HUES6 (cell line): ENCODE measurements around the gene DCDC2.
"Not testable (repeated sequence)": the region's sequence is repeated elsewhere in the genome, so short reads cannot be mapped to it uniquely, and the experiment has no call there.

Experiments
- H3K27ac ChIP-seq: 2 replicates; pipeline ENCODE4 v1.7.0; 2013; ENCODE audit warnings: low read depth, mild to moderate bottlenecking, low read length, inconsistent platforms
- H3K27me3 ChIP-seq: 2 replicates; pipeline ENCODE4 v1.6.1; 2013; ENCODE audit warnings: low read length; ENCODE audit not compliant: control insufficient read depth, insufficient read depth
- H3K36me3 ChIP-seq: 2 replicates; pipeline ENCODE4 v1.6.1; 2013; ENCODE audit warnings: low read length; ENCODE audit not compliant: control insufficient read depth, insufficient read depth
- H3K4me1 ChIP-seq: 2 replicates; pipeline ENCODE4 v1.6.1; 2013; ENCODE audit warnings: low read length; ENCODE audit not compliant: control insufficient read depth, insufficient read depth
- H3K4me3 ChIP-seq: 2 replicates; pipeline ENCODE4 v1.5.1; 2013; ENCODE audit warnings: low read depth, low read length
- H3K9ac ChIP-seq: one replicate; pipeline ENCODE4 v1.6.1; 2013; ENCODE audit warnings: mild to moderate bottlenecking, low read length
- H3K9me3 ChIP-seq: 2 replicates; pipeline ENCODE4 v1.6.1; 2013; ENCODE audit warnings: low read depth, low read length; ENCODE audit not compliant: control insufficient read depth, insufficient read depth

Gene DCDC2

GRCh38 chr6:24238700-24239099, 119.2 kb downstream of the DCDC2 start:
- H3K4me1 ChIP-seq = no peaks in the 10 kb centered on the region
- H3K36me3 ChIP-seq = no peaks in the 10 kb centered on the region
- H3K27me3 ChIP-seq = no peaks in the 10 kb centered on the region
- peaks cover 11% of the 10 kb centered on the region; the same call in 1 of the 2 replicates for H3K9me3 ChIP-seq
- H3K4me3 ChIP-seq = no peak overlapping the region
- no peak overlapping the region for H3K9ac ChIP-seq
- no peak overlapping the region for H3K27ac ChIP-seq

- H3K36me3 ChIP-seq, H3K4me1 ChIP-seq, H3K27ac ChIP-seq, H3K27me3 ChIP-seq, H3K4me3 ChIP-seq, H3K9ac ChIP-seq: not testable (repeated sequence)
- H3K9me3 ChIP-seq = peaks cover 11% of the 10 kb centered on the region; the same call in 1 of the 2 replicates
These were observed 121.1 kb downstream of the DCDC2 start for GRCh38 chr6:24236779-24237178.

GRCh38 chr6:24233813-24234442, 123.9 kb downstream of the DCDC2 start:
- Histone ChIP-seq H3K27ac (no peak overlapping the region), H3K27me3 (no peaks in the 10 kb centered on the region), H3K9ac (no peak overlapping the region), H3K36me3 (no peaks in the 10 kb centered on the region), H3K9me3 (peaks cover 10% of the 10 kb centered on the region; the same call in 1 of the 2 replicates), H3K4me3 (no peak overlapping the region), H3K4me1 (peaks cover 3% of the 10 kb centered on the region)

- no peak overlapping the region for H3K4me3 ChIP-seq
- H3K9ac ChIP-seq = no peak overlapping the region
- no peaks in the 10 kb centered on the region for H3K27me3 ChIP-seq
- H3K27ac ChIP-seq = no peak overlapping the region
- no peaks in the 10 kb centered on the region for H3K36me3 ChIP-seq
- H3K4me1 ChIP-seq = peaks cover 17% of the 10 kb centered on the region
- H3K9me3 ChIP-seq = no peaks in the 10 kb centered on the region
These were observed 126.4 kb downstream of the DCDC2 start for GRCh38 chr6:24231438-24231977.

GRCh38 chr6:24229696-24230405, 128.0 kb downstream of the DCDC2 start:
- Histone ChIP-seq H3K27me3 (no peaks in the 10 kb centered on the region), H3K27ac (no peak overlapping the region), H3K4me3 (no peak overlapping the region), H3K36me3 (no peaks in the 10 kb centered on the region), H3K9me3 (no peaks in the 10 kb centered on the region), H3K4me1 (peaks cover 17% of the 10 kb centered on the region), H3K9ac (no peak overlapping the region)

- Histone ChIP-seq H3K4me1 (peaks cover 17% of the 10 kb centered on the region), H3K9ac (no peak overlapping the region), H3K9me3 (no peaks in the 10 kb centered on the region), H3K36me3 (no peaks in the 10 kb centered on the region), H3K27me3 (no peaks in the 10 kb centered on the region), H3K27ac (no peak overlapping the region), H3K4me3 (no peak overlapping the region)
These were observed 129.1 kb downstream of the DCDC2 start for GRCh38 chr6:24228681-24229255.

- H3K36me3 ChIP-seq = no peaks in the 10 kb centered on the region
- no peak overlapping the region for H3K27ac ChIP-seq
- no peaks in the 10 kb centered on the region for H3K9me3 ChIP-seq
- H3K27me3 ChIP-seq = no peaks in the 10 kb centered on the region
- H3K4me1 ChIP-seq = peaks cover 17% of the 10 kb centered on the region
- no peak overlapping the region for H3K9ac ChIP-seq
- H3K4me3 ChIP-seq = no peak overlapping the region
These were observed 129.7 kb downstream of the DCDC2 start for GRCh38 chr6:24228123-24228522.

GRCh38 chr6:24227556-24227955, 130.3 kb downstream of the DCDC2 start:
- H3K4me1 ChIP-seq = peaks cover 17% of the 10 kb centered on the region
- H3K36me3 ChIP-seq = no peaks in the 10 kb centered on the region
- no peak overlapping the region for H3K27ac ChIP-seq
- no peak overlapping the region for H3K4me3 ChIP-seq
- H3K9ac ChIP-seq = no peak overlapping the region
- H3K27me3 ChIP-seq = no peaks in the 10 kb centered on the region
- H3K9me3 ChIP-seq = no peaks in the 10 kb centered on the region

- Histone ChIP-seq H3K9ac (no peak overlapping the region), H3K27me3 (no peaks in the 10 kb centered on the region), H3K27ac (no peak overlapping the region), H3K4me3 (no peak overlapping the region), H3K9me3 (no peaks in the 10 kb centered on the region), H3K36me3 (no peaks in the 10 kb centered on the region), H3K4me1 (peaks cover 17% of the 10 kb centered on the region)
These were observed 131.3 kb downstream of the DCDC2 start for GRCh38 chr6:24226541-24226940.

GRCh38 chr6:24225838-24226237, 132.0 kb downstream of the DCDC2 start:
- no peaks in the 10 kb centered on the region for H3K27me3 ChIP-seq
- H3K9me3 ChIP-seq = no peaks in the 10 kb centered on the region
- H3K4me3 ChIP-seq = no peak overlapping the region
- no peaks in the 10 kb centered on the region for H3K36me3 ChIP-seq
- H3K27ac ChIP-seq = no peak overlapping the region
- H3K9ac ChIP-seq = no peak overlapping the region
- H3K4me1 ChIP-seq = peaks cover 17% of the 10 kb centered on the region
